OCI-LY7 (cell line): ENCODE results near the gene ZNRD2. TPM values are rescaled to one million over a fixed set of nuclear protein-coding genes. Genes with fewer than 3 reads are reported as not detected.

Source experiments
- BruUV-seq: library from RNA; stranded (reverse); fragments of 400-500 nt; replicated peaks from 2 replicates; lab custom pipeline; 2021; lab: Mats Ljungman, UMichigan
- CTCF ChIA-PET: fragments of 300-600 bp; sonication (Branson Sonifier 250); formaldehyde crosslinking; loops from one replicate; lab custom pipeline; 2022; ENCODE audit warnings: antibody characterized with exemption; ENCODE audit not compliant: unreplicated experiment; lab: Charles Lee
- POLR2A ChIA-PET: fragments of 300-600 bp; sonication (Branson Sonifier 250); formaldehyde crosslinking; loops from one replicate; lab custom pipeline; 2022; ENCODE audit warnings: antibody characterized with exemption; lab: Charles Lee
- DNase-seq: peaks from one replicate; pipeline ENCODE4 v3.0.0-alpha.2; 2015; ENCODE audit warnings: low spot score
- H2AFZ ChIP-seq: fragments of 200-600 bp; sonication (generic), shearing (Covaris generic); 2 replicates; pipeline ENCODE4 v1.6.1; 2014; ENCODE audit warnings: mild to moderate bottlenecking, antibody characterized with exemption, low read length, moderate library complexity
- H3K27ac ChIP-seq: fragments of 200-600 bp; sonication (generic); 2 replicates; pipeline ENCODE4 v1.5.1; 2014; ENCODE audit warnings: mixed run types, low read depth, mild to moderate bottlenecking, moderate library complexity, low read length, inconsistent platforms; ENCODE audit not compliant: poor library complexity, severe bottlenecking
- H3K36me3 ChIP-seq: fragments of 200-600 bp; sonication (generic); 2 replicates; pipeline ENCODE4 v1.6.1; 2014; ENCODE audit warnings: mild to moderate bottlenecking, antibody characterized with exemption, low read length, moderate library complexity, mixed read lengths; ENCODE audit not compliant: insufficient read depth
- H3K4me1 ChIP-seq: fragments of 200-600 bp; sonication (generic); 2 replicates; pipeline ENCODE4 v1.5.1; 2014; ENCODE audit warnings: mild to moderate bottlenecking, low read length; ENCODE audit not compliant: insufficient read depth, poor library complexity, severe bottlenecking
- H3K4me2 ChIP-seq: fragments of 200-600 bp; sonication (generic); 2 replicates; pipeline ENCODE4 v1.6.1; 2014; ENCODE audit warnings: mild to moderate bottlenecking, low read length
- H3K4me3 ChIP-seq: fragments of 200-600 bp; sonication (generic); 2 replicates; pipeline ENCODE4 v1.5.1; 2014; ENCODE audit warnings: mild to moderate bottlenecking, low read depth, low read length; ENCODE audit not compliant: poor library complexity, severe bottlenecking
- H3K79me2 ChIP-seq: fragments of 200-600 bp; sonication (generic); 2 replicates; pipeline ENCODE4 v1.6.1; 2016; ENCODE audit warnings: low read depth, mild to moderate bottlenecking, low read length, moderate library complexity, mixed read lengths; ENCODE audit not compliant: insufficient read depth
- H3K9me2 ChIP-seq: fragments of 200-600 bp; sonication (generic); 2 replicates; pipeline ENCODE4 v1.6.1; 2016; ENCODE audit warnings: mild to moderate bottlenecking, low read length, mixed read lengths; ENCODE audit not compliant: insufficient read depth
- H3K9me3 ChIP-seq: fragments of 200-600 bp; sonication (generic); 2 replicates; pipeline ENCODE4 v1.6.1; 2014; ENCODE audit warnings: mild to moderate bottlenecking, mixed run types, low read length, mixed read lengths
- H4K20me1 ChIP-seq: fragments of 200-600 bp; sonication (generic); 2 replicates; pipeline ENCODE4 v1.6.1; 2014; ENCODE audit warnings: mild to moderate bottlenecking, antibody characterized with exemption, low read length, moderate library complexity, mixed read lengths; ENCODE audit not compliant: insufficient read depth
- EZH2phosphoT487 ChIP-seq: fragments of 200-600 bp; sonication (generic); IDR thresholded peaks from 2 replicates; pipeline ENCODE4 v1.6.1; 2018; ENCODE audit warnings: low read depth, borderline replicate concordance, mild to moderate bottlenecking, mixed run types, antibody characterized with exemption, low read length, moderate library complexity, mixed read lengths
- intact Hi-C: fragments of 100-400 bp; cut with micrococcal nuclease; formaldehyde crosslinking; loops from one replicate; pipeline ENCODE4 v1.10.0; 2022; ENCODE audit not compliant: unreplicated experiment
- total RNA-seq, 2 experiments: library from RNA; depleted of rRNA in 1 of 2; stranded (reverse); fragments of >200 nt in 1 of 2; shearing (Covaris generic) in 1 of 2; gene quantifications; 2 replicates each; pipeline ENCODE4 v1.2.3, GENCODE V29; 2014 to 2022
- TF ChIP-seq, protein P1 (sequence below): fragments of 200-600 bp; sonication (generic); conservative IDR thresholded peaks from 2 replicates; pipeline ENCODE4 v1.5.1; 2014; ENCODE audit warnings: mild to moderate bottlenecking, antibody characterized with exemption, low read length, moderate library complexity, mixed read lengths

The ZNRD2 gene
- total RNA-seq, 2 experiments from 2014 or later, result 43.4 to 60.4 TPM

DNA sequence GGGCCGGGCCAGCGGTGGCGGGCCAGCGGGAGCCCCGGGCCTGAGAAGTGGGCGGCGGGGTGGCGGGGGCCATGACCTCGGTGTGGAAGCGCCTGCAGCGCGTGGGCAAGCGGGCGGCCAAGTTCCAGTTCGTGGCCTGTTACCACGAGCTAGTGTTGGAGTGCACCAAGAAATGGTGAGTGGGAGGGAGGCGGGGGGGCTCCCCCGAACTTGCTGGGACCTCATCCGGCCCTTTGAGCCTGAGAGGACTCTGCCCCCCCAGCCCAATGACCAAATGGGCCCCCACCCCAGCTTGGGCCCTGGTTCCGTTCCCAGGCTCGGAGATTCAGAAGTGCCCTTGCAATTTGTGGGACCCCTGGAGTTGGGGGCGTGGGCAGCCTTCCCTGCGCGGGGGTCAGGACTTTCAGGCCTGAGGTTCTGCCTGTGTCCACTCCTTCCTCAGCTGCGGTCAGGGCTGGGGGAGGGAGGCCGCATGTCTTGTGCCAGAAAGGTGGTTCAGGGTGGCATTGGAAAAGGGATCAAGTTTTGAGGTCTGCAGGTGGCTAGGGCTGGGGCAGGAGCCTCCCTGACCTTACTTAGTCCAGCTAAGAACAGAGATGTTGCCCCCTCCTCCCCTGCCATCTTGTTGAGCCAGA lies 6.1 kb downstream of the ZNRD2 start:
- no peaks in the 10 kb centered on the region for H3K9me3 ChIP-seq
- DNase-seq, result no peak
- ChIA-PET CTCF (interaction anchor here (0.6 to 2.1 kb wide), 4 partner anchors 11 to 263 kb away, joined by 3 to 11 read pairs (median 3); no protein-coding TSS in a partner anchor), POLR2A (interaction anchor here (0.7 to 2.7 kb wide), 3 partner anchors 11 to 39 kb away, joined by 3 to 17 read pairs (median 4); partner anchors contain the start of gene PCNX3)
- H3K4me2 ChIP-seq, result peak overlapping the region; percentile 94
- H2AFZ ChIP-seq, result no peak overlapping the region
- no TSS peak for BruUV-seq
- H3K4me3 ChIP-seq, result peak overlapping the region; percentile 94
- H3K27ac ChIP-seq, result peak overlapping the region; percentile 54
- H3K36me3 ChIP-seq, result peaks cover 24% of the 10 kb centered on the region
- peaks cover 2% of the 10 kb centered on the region; the same call in 1 of the 2 replicates for H4K20me1 ChIP-seq
- peaks cover 18% of the 10 kb centered on the region; the same call in 1 of the 2 replicates for H3K79me2 ChIP-seq
- H3K9me2 ChIP-seq, result no peaks in the 10 kb centered on the region
- H3K4me1 ChIP-seq, result peaks cover 51% of the 10 kb centered on the region
- intact Hi-C loops, result loop anchor here (10.0 kb wide), 1 partner anchor 722 kb away; no protein-coding TSS in a partner anchor
- TF ChIP-seq EZH2phosphoT487, result no peak
- TF ChIP-seq, protein P1, sequence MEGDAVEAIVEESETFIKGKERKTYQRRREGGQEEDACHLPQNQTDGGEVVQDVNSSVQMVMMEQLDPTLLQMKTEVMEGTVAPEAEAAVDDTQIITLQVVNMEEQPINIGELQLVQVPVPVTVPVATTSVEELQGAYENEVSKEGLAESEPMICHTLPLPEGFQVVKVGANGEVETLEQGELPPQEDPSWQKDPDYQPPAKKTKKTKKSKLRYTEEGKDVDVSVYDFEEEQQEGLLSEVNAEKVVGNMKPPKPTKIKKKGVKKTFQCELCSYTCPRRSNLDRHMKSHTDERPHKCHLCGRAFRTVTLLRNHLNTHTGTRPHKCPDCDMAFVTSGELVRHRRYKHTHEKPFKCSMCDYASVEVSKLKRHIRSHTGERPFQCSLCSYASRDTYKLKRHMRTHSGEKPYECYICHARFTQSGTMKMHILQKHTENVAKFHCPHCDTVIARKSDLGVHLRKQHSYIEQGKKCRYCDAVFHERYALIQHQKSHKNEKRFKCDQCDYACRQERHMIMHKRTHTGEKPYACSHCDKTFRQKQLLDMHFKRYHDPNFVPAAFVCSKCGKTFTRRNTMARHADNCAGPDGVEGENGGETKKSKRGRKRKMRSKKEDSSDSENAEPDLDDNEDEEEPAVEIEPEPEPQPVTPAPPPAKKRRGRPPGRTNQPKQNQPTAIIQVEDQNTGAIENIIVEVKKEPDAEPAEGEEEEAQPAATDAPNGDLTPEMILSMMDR, result no peak

DNA sequence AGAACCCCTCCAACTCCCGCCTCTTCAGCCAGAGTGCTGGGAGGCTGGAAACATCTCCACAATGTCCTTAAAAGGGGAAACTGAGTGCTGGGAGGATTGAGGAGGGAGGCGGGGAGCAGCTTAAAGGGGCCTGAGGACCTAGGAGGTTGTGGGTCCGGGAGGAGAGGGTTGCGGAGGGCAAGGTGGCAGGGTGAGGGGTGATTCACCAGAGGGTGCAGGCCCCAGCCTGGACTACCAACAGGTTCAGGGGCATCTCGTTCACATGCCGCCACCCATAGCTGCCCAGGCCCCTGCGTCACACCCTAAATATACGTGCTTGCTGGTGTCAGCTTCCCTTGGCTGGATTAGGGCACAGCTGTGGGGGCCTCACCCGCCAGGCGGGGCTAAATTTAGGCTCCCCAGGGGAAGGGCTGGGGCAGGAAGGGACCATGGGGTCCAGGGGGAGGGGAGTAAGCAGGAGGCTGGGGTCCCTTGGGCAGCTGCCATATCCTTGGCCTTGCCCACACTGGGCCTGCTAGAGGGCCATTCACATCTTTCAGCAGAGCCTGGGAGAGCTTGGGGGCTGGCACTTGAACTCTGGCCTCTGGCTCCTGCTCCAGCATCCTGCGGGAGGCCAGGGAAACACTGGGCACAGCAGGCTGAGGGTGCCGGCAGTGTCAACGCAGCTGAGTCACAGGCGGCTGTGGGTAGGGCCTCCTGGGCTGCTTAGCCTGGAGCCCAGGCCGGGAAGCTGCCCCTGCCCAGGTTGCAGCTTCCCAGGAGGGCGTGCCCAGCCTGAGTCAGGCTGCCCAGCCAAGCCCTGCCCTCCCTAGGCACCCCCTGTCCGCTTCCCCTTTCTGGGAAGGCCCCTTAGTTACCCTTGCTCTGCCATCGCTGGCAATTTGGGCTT lies 6.8 kb downstream of the ZNRD2 start:
- Histone ChIP-seq H3K4me2 (peak overlapping the region; percentile 94), H3K36me3 (peaks cover 29% of the 10 kb centered on the region), H2AFZ (no peak overlapping the region), H4K20me1 (no peaks in the 10 kb centered on the region), H3K4me3 (peak overlapping the region; percentile 94), H3K27ac (peak overlapping the region; percentile 54), H3K79me2 (peaks cover 11% of the 10 kb centered on the region; the same call in 1 of the 2 replicates), H3K9me3 (no peaks in the 10 kb centered on the region), H3K4me1 (peaks cover 44% of the 10 kb centered on the region), H3K9me2 (no peaks in the 10 kb centered on the region)
- DNase-seq, result peak; percentile 64
- TF ChIP-seq, protein P1, result no peak
- intact Hi-C loops, result loop anchor here (10.0 kb wide), 1 partner anchor 722 kb away; no protein-coding TSS in a partner anchor
- BruUV-seq, result no TSS peak
- ChIA-PET POLR2A (interaction anchor here (0.7 to 2.7 kb wide), 5 partner anchors 11 to 244 kb away, joined by 3 to 17 read pairs (median 4); partner anchors contain the start of genes DPF2 and PCNX3), CTCF (interaction anchor here (0.6 to 2.1 kb wide), 4 partner anchors 11 to 264 kb away, joined by 3 to 11 read pairs (median 4); no protein-coding TSS in a partner anchor)
